ENCODE results near the gene TPM4.

The TPM4 gene

DNA sequence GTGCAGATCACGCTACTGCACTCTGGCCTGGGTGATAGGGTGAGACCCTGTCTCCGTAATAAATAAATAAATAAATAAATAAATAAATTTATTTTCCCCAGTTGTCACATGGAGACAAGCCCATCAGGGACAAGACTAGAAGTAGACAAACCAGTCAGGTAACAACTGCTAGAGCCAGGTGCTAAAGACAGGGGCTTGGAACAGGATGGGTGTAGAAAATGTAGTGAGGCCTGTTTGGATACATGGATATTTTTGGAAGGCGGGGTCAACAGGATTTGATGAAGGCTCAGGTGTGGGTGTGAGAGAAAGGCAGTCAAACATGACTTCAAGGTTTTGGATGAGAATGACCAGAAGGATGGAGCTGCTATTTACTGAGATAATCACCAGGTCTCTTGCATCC lies 27.7 kb upstream of the TPM4 start:
- H3K27me3 ChIP-seq (ENCODE audit: control insufficient read depth, low read length): no peaks in the 10 kb centered on the region
- H3K79me2 ChIP-seq (ENCODE audit: control insufficient read depth, low read length): no peaks in the 10 kb centered on the region
- H3K9me3 ChIP-seq (ENCODE audit: control insufficient read depth, insufficient read depth, low read length): no peaks in the 10 kb centered on the region
- no peaks in the 10 kb centered on the region for H3K36me3 ChIP-seq (ENCODE audit: control insufficient read depth, low read length)
- no peak overlapping the region for H3K27ac ChIP-seq (ENCODE audit: low read depth, low read length)
- no peak overlapping the region for H3K4me3 ChIP-seq (ENCODE audit: low read length)
- no peaks in the 10 kb centered on the region for H3K9me2 ChIP-seq (replicated peaks; ENCODE audit: control insufficient read depth, low read length)
- TF ChIP-seq CTCF (IDR thresholded peaks at IDR 0.05; ENCODE audit: low read depth, low read length, poor library complexity, severe bottlenecking) (no peak), EZH2phosphoT487 (IDR thresholded peaks at IDR 0.05; ENCODE audit: borderline replicate concordance, low read length) (no peak)
- no peaks in the 10 kb centered on the region for H4K20me1 ChIP-seq (ENCODE audit: control insufficient read depth, insufficient read depth, low read depth, low read length)
- no peaks in the 10 kb centered on the region for H3F3A ChIP-seq (ENCODE audit: control insufficient read depth, insufficient read depth)
- no peak overlapping the region for H3K4me2 ChIP-seq (ENCODE audit: low read length)
- no peaks in the 10 kb centered on the region for H3K4me1 ChIP-seq (ENCODE audit: control insufficient read depth, low read length)

DNA sequence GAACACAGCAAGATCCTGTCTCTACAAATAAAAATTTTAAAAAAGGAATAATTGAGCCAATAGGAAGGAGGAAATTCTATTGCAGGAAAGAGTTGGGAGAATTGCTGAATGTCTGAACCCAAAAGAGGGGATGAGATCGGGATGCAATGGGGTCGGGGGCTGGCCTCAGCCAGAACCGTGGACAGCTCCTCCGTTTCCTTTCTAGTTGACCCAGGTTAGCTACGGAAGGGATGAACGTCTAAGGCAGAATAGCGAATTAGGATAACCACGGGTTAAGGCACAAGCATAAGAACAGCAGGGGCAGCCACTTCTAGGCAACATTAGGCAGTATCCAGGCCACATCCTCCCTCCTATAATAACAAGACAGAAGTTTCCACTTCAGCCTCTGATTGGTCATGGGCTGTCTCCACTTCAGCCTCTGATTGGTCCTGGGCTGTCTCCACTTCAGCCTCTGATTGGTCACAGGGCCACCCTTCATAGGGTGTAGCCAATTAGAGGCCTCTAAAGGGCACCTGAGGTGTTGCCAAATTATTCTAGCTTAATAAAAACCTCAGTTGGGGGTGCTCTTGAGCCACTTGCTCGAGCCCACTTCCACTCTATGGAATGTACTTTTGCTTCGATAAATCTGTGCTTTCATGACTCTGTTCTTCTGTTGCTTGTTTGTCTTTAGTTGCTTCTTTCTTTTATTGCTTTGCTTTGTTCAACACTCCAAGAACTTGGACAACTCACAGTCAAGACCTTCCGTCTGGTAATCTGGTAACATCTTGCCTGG lies 24.9 kb upstream of the TPM4 start:
- Histone ChIP-seq H3K27ac (ENCODE audit: low read depth, low read length) (no peak overlapping the region), H4K20me1 (ENCODE audit: control insufficient read depth, insufficient read depth, low read depth, low read length) (no peaks in the 10 kb centered on the region), H3K4me2 (ENCODE audit: low read length) (no peak overlapping the region), H3K4me1 (ENCODE audit: control insufficient read depth, low read length) (no peaks in the 10 kb centered on the region), H3K27me3 (ENCODE audit: control insufficient read depth, low read length) (peaks cover 13% of the 10 kb centered on the region), H3K9me2 (replicated peaks; ENCODE audit: control insufficient read depth, low read length) (no peaks in the 10 kb centered on the region), H3K36me3 (ENCODE audit: control insufficient read depth, low read length) (no peaks in the 10 kb centered on the region), H3F3A (ENCODE audit: control insufficient read depth, insufficient read depth) (no peaks in the 10 kb centered on the region), H3K79me2 (ENCODE audit: control insufficient read depth, low read length) (no peaks in the 10 kb centered on the region), H3K9me3 (ENCODE audit: control insufficient read depth, insufficient read depth, low read length) (peaks cover 8% of the 10 kb centered on the region), H3K4me3 (ENCODE audit: low read length) (no peak overlapping the region)
- TF ChIP-seq EZH2phosphoT487 (IDR thresholded peaks at IDR 0.05; ENCODE audit: borderline replicate concordance, low read length) (no peak), CTCF (IDR thresholded peaks at IDR 0.05; ENCODE audit: low read depth, low read length, poor library complexity, severe bottlenecking) (peak; percentile 30)

- Histone ChIP-seq H3K4me2 (ENCODE audit: low read length) (no peak overlapping the region), H3K4me3 (ENCODE audit: low read length) (no peak overlapping the region), H3F3A (ENCODE audit: control insufficient read depth, insufficient read depth) (no peaks in the 10 kb centered on the region), H3K27me3 (ENCODE audit: control insufficient read depth, low read length) (peaks cover 13% of the 10 kb centered on the region), H4K20me1 (ENCODE audit: control insufficient read depth, insufficient read depth, low read depth, low read length) (no peaks in the 10 kb centered on the region), H3K9me2 (replicated peaks; ENCODE audit: control insufficient read depth, low read length) (no peaks in the 10 kb centered on the region), H3K79me2 (ENCODE audit: control insufficient read depth, low read length) (no peaks in the 10 kb centered on the region), H3K36me3 (ENCODE audit: control insufficient read depth, low read length) (no peaks in the 10 kb centered on the region), H3K4me1 (ENCODE audit: control insufficient read depth, low read length) (no peaks in the 10 kb centered on the region), H3K27ac (ENCODE audit: low read depth, low read length) (no peak overlapping the region), H3K9me3 (ENCODE audit: control insufficient read depth, insufficient read depth, low read length) (peaks cover 10% of the 10 kb centered on the region)
- no peak for TF ChIP-seq CTCF (IDR thresholded peaks at IDR 0.05; ENCODE audit: low read depth, low read length, poor library complexity, severe bottlenecking)
- no peak for TF ChIP-seq EZH2phosphoT487 (IDR thresholded peaks at IDR 0.05; ENCODE audit: borderline replicate concordance, low read length)
These were observed 23.9 kb upstream of the TPM4 start for GRCh38 chr19:16052353-16052752.
